GM12892 (cell line): ENCODE data around the gene NSD1.
"Not testable (repeated sequence)": the region's sequence is repeated elsewhere in the genome, so short reads cannot be mapped to it uniquely, and the experiment has no call there.

Experiments
- DNase-seq: peaks from one replicate; pipeline ENCODE4 v3.0.0; 2011; ENCODE audit not compliant: insufficient read length
- FAIRE-seq: peaks from 2 replicates; lab custom pipeline; 2011; peaks lifted over from hg19 to GRCh38; lab: Jason Lieb, UNC
- POLR2A ChIP-seq: IDR thresholded peaks from 2 replicates; pipeline ENCODE4 v1.6.1; 2011; ENCODE audit warnings: low read depth, low read length, control low read depth
- POLR2AphosphoS5 ChIP-seq: IDR thresholded peaks from 2 replicates; pipeline ENCODE4 v1.6.1; 2011; ENCODE audit warnings: low read depth, low read length, control low read depth
- TAF1 ChIP-seq: IDR thresholded peaks from 2 replicates; pipeline ENCODE4 v1.6.1; 2011; ENCODE audit warnings: low read depth, mild to moderate bottlenecking, control low read depth, low read length, borderline replicate concordance

Gene NSD1

GRCh38 chr5:177304392-177305119 is 171.0 kb downstream of the NSD1 start:
- DNase-seq = no peak
- FAIRE-seq = no peak
- TF ChIP-seq POLR2A = 0 out of 2 replicates have a peak, but pooled peaks have one; percentile 12
- TF ChIP-seq TAF1 = no peak
- TF ChIP-seq POLR2AphosphoS5 = peak; percentile 39; the same call in 1 of the 2 replicates

GRCh38 chr5:177306103-177306640 is 172.6 kb downstream of the NSD1 start:
- DNase-seq, FAIRE-seq: not testable (repeated sequence)

DNA sequence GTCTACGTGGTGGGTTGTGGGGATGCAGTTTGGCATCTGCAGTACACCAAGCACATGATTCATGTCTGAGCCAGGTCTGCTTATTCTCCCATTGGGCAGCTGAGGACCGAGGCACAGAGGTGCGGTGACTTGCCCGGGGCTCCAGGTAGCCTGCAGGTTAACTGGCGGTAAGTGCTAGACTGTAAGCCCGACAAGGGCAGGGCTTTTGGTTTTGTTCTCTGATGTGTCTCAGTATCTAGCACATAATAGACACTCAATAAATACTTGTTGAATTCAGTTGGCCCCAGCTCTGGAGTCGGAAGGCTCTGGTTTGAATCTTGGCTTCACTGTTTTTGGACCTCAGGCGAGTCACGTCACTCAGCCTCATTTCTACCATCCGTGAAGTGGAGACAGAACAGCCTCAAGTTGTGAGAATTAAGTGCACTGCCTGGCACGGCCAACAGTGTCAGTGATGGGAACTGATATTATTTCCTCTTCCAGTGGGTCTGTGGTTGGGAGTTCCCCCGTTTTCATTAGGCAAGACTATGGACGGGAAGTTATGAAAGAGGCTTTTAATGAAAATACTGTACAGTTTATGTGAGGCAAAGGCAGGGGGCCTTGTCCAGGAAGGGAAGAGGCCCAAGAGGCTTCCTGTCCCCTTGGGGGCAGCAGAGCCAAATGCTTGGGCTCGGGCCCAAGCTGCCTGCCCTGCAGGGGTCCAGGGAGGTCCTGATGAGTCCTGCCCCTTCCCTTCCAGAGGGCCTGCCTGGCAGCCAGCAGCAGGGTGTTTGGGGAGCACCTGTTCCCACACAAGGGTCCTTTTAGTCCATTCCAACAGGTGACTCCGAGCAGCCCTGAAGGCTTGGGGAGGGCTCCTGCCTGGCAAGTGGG is 173.3 kb downstream of the NSD1 start:
- FAIRE-seq (peak; percentile 14), DNase-seq (no peak)
- TF ChIP-seq POLR2AphosphoS5 = peak; percentile 75; the same call in 1 of the 2 replicates
- no peak for TF ChIP-seq POLR2A
- TF ChIP-seq TAF1 = no peak

DNA sequence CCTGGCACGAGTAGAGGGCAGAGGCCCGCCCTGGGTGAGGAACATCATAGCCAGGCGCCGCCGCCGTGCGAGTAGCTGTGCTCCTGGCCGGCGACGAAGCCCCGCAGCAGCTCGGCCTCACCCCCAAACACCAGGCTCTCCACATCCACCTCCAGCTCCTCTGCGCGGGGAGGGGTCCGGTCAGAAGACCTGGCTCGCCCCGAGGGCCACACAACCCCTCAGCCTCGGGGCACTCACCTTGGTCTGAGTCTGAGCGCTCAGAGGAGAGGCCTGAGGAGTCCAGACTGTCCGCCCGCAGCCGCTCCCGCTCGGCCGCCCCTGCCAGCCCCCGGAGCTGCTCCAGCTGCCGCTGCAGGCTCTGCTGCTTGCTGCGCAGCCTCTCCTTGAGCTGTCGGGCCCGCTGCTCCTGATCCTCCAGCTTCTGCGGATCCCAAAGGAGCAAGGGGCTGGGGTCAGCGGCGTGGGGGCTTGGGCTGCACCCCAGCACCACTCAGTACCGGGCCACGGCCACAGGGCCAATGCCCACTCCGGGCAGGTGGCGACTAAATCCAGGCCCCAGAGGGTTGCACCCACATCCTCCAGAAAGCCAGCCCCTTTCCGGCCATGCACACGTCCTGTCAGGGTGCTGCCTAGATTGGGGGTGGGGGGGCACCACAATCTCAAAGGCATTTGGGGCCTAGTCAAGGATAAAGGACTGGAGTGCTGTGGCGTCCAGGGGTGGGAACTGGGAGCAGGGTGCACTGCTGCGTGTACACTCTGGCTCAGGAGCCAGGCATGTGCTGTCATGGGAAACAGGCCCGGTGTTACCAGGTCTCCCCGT is 174.2 kb downstream of the NSD1 start:
- no peak for DNase-seq
- FAIRE-seq = no peak
- TF ChIP-seq TAF1 (no peak), POLR2A (peak; percentile 44; the same call in 1 of the 2 replicates)

GRCh38 chr5:177308740-177309139 is 175.2 kb downstream of the NSD1 start:
- TF ChIP-seq TAF1 (no peak), POLR2AphosphoS5 (no peak)
- DNase-seq (no peak), FAIRE-seq (no peak)

DNA sequence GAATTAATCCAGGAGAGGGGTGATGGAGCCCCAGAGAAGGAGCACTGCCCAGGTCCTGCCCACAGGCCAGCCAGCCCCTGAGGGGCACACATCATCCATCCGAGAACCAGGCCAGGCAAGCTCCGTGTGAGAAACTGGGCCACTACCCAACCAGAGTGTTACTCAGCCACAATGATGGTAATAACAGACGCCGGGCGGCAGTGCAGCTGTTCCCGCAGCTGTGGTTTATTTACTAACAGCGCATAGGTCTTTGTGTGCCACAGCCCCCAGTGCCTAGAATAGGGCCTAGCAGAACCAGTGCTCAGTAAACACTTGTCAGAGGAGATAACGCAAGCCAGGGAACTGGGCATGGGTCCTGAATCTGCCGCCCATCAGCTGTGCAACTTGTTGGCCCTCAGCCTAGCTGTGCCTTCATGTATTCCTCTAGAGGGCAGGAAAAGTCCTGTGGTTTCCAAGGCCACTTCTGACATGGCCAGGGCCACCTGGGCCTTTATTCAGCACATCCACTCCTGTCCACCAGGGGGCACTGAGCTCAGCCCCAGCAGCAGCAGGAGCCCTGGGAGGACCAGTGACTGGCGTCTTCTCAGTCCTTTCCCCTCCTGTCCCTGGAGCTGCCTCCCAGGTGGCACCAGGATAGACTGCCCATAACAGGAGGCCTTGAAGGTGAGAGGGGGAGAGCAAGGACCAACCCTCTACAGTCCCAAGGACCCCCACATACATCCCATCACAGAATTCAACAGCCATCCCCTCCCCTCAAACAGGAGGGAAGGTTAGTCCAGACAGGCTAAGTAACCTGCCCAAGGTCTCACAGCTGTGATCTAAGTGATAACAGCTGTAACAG is 176.0 kb downstream of the NSD1 start:
- FAIRE-seq = peak; percentile 81
- no peak for DNase-seq
- no peak for TF ChIP-seq POLR2AphosphoS5
- no peak for TF ChIP-seq POLR2A
- no peak for TF ChIP-seq TAF1

GRCh38 chr5:177310332-177310731 is 176.8 kb downstream of the NSD1 start:
- FAIRE-seq (no peak), DNase-seq (no peak)
- no peak for TF ChIP-seq POLR2A
- no peak for TF ChIP-seq POLR2AphosphoS5
- TF ChIP-seq TAF1 = no peak

GRCh38 chr5:177310757-177311391 is 177.3 kb downstream of the NSD1 start:
- DNase-seq (no peak), FAIRE-seq (peak; percentile 98)
- no peak for TF ChIP-seq POLR2A
- no peak for TF ChIP-seq TAF1
- TF ChIP-seq POLR2AphosphoS5 = no peak

GRCh38 chr5:177311392-177311722 is 177.8 kb downstream of the NSD1 start:
- no peak for DNase-seq
- FAIRE-seq = peak; percentile 67
- no peak for TF ChIP-seq TAF1
- TF ChIP-seq POLR2AphosphoS5 = no peak
- no peak for TF ChIP-seq POLR2A
